Measurements from ENCODE around the gene HMG20A. TPM values are rescaled to one million over a fixed set of nuclear protein-coding genes. Genes with fewer than 3 reads are reported as not detected.
A peak's percentile ranks its signal among the peaks of the same experiment; 100 is the strongest.

HMG20A gene
- total RNA-seq, 1 donor from 2014 or later = 9.7 TPM

DNA sequence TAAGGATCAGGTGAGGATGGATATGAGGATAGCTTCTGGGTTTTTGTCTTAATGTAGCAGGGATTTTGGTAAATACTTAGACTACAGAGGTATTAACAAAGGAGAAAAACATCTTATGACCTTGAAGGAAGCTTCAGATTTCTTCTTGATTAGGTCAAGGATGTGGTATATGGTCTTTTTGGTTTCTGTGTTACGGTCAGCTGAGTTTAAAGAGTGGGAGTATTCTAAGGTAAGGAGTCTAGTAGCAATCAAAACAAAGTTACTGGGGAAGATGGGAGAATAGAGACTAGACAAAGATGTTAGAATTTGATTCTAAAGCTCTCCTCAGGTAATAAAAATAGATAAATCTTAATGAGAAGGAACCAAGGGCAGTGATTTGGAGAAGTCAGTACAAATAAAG lies 6.2 kb downstream of the HMG20A start:
- no peaks in the 10 kb centered on the region for H3K36me3 ChIP-seq (ENCODE audit: control insufficient read depth, insufficient read depth, low read length)
- DNase-seq (ENCODE audit: low read depth) (no peak), FAIRE-seq (no peak)
- no peaks in the 10 kb centered on the region for H3K27me3 ChIP-seq (ENCODE audit: control insufficient read depth, insufficient read depth, low read length)
- no peak overlapping the region for H3K4me3 ChIP-seq (ENCODE audit: low read depth, low read length)
- TF ChIP-seq, protein P1, sequence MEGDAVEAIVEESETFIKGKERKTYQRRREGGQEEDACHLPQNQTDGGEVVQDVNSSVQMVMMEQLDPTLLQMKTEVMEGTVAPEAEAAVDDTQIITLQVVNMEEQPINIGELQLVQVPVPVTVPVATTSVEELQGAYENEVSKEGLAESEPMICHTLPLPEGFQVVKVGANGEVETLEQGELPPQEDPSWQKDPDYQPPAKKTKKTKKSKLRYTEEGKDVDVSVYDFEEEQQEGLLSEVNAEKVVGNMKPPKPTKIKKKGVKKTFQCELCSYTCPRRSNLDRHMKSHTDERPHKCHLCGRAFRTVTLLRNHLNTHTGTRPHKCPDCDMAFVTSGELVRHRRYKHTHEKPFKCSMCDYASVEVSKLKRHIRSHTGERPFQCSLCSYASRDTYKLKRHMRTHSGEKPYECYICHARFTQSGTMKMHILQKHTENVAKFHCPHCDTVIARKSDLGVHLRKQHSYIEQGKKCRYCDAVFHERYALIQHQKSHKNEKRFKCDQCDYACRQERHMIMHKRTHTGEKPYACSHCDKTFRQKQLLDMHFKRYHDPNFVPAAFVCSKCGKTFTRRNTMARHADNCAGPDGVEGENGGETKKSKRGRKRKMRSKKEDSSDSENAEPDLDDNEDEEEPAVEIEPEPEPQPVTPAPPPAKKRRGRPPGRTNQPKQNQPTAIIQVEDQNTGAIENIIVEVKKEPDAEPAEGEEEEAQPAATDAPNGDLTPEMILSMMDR (IDR thresholded peaks at IDR 0.05; ENCODE audit: insufficient read depth, low read length, severe bottlenecking) = no peak

DNA sequence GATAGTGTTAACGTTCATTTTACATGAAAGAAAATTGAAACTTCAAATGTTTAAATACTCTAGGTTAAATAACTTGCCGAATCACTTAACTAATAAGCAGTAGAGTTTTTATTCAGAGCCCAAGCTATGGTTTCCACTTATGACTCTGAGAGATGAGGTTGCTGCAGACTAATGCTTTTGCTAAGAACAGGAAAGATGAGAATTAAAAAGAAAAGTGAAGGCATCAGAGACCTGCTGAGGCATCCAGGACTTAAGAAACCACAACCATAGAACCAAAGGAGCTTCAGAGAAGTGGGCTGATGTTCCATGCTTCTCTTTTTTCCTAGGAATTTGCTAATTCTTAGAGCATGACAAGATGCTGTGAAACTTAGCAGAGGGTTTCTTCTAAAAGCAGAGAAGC lies 9.5 kb downstream of the HMG20A start:
- TF ChIP-seq, protein P1 (IDR thresholded peaks at IDR 0.05; ENCODE audit: insufficient read depth, low read length, severe bottlenecking) = no peak

DNA sequence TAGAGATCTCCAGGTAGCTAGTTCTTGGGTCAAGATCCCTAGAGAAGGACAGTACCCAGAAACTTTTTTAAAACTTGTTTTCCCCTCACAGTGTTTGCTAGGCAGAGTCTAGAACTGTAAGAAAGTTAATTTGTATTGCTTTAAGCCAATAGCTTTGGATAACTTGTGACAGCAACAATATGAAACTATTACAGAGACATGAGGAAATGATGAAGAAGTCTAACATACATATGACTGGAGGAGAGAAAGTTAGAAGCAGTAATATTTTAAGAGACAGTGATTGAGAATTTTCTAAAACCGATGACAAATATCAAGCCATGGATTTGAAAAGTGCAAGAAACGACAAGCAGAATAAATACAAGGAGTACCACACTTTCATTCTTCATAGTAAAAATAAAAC lies 10.0 kb downstream of the HMG20A start:
- no peak overlapping the region for H3K4me3 ChIP-seq (ENCODE audit: low read depth, low read length)
- no peaks in the 10 kb centered on the region for H3K36me3 ChIP-seq (ENCODE audit: control insufficient read depth, insufficient read depth, low read length)
- no peak for FAIRE-seq

More for the DNA sequence above, 9.5 kb downstream of the HMG20A start:
- no peak for DNase-seq (ENCODE audit: low read depth)
- FAIRE-seq = no peak
- Histone ChIP-seq H3K27me3 (ENCODE audit: control insufficient read depth, insufficient read depth, low read length) (no peaks in the 10 kb centered on the region), H3K36me3 (ENCODE audit: control insufficient read depth, insufficient read depth, low read length) (no peaks in the 10 kb centered on the region), H3K4me3 (ENCODE audit: low read depth, low read length) (no peak overlapping the region)

DNA sequence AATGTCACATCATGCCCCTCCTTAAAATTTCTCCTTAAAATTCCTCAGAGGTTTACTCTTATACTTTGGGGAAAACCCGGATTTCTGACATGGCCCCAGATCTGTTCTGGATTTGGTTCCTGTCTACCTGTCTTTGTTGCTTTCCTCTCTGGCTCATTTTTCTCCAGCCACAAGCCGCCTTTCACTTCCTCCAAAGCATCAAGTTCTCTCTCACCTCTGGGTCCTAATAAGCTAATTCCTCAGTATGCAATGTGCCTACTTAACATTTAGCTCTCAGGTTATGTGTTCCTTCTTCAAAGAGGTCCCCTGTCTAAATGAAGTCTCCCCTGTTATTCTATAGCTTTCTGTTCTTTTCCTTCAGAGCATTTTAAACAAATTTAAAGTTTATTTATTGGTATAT lies 16.1 kb downstream of the HMG20A start:
- Histone ChIP-seq H3K36me3 (ENCODE audit: control insufficient read depth, insufficient read depth, low read length) (no peaks in the 10 kb centered on the region), H3K27me3 (ENCODE audit: control insufficient read depth, insufficient read depth, low read length) (no peaks in the 10 kb centered on the region), H3K4me3 (ENCODE audit: low read depth, low read length) (no peak overlapping the region)
- TF ChIP-seq, protein P1 (IDR thresholded peaks at IDR 0.05; ENCODE audit: insufficient read depth, low read length, severe bottlenecking) = no peak
- FAIRE-seq (no peak), DNase-seq (ENCODE audit: low read depth) (no peak)

More for the DNA sequence above, 10.0 kb downstream of the HMG20A start:
- DNase-seq (ENCODE audit: low read depth) = no peak
- TF ChIP-seq, protein P1 (IDR thresholded peaks at IDR 0.05; ENCODE audit: insufficient read depth, low read length, severe bottlenecking) = no peak
- H3K27me3 ChIP-seq (ENCODE audit: control insufficient read depth, insufficient read depth, low read length) = no peaks in the 10 kb centered on the region

DNA sequence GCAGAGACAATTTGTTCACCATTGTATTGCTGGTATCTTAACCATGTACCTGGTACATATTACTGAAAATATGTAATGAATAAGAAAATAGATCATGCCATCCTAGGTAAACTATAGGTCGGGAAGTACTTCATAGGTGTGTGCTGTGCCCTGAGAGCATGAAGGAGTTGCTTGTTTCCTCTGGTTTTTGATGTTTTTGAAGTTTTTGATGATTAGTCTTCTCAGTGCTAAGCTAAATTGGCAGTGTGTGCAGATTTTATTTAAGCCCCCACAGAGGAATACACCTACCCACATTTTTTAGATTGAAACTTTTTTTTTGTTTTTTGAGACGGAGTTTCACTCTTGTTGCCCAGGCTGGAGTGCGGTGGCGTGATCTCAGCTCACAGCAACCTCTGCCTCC lies 16.6 kb downstream of the HMG20A start:
- Histone ChIP-seq H3K4me3 (ENCODE audit: low read depth, low read length) (no peak overlapping the region), H3K36me3 (ENCODE audit: control insufficient read depth, insufficient read depth, low read length) (no peaks in the 10 kb centered on the region), H3K27me3 (ENCODE audit: control insufficient read depth, insufficient read depth, low read length) (no peaks in the 10 kb centered on the region)
- TF ChIP-seq, protein P1 (IDR thresholded peaks at IDR 0.05; ENCODE audit: insufficient read depth, low read length, severe bottlenecking) = no peak
- no peak for DNase-seq (ENCODE audit: low read depth)
- FAIRE-seq = no peak

DNA sequence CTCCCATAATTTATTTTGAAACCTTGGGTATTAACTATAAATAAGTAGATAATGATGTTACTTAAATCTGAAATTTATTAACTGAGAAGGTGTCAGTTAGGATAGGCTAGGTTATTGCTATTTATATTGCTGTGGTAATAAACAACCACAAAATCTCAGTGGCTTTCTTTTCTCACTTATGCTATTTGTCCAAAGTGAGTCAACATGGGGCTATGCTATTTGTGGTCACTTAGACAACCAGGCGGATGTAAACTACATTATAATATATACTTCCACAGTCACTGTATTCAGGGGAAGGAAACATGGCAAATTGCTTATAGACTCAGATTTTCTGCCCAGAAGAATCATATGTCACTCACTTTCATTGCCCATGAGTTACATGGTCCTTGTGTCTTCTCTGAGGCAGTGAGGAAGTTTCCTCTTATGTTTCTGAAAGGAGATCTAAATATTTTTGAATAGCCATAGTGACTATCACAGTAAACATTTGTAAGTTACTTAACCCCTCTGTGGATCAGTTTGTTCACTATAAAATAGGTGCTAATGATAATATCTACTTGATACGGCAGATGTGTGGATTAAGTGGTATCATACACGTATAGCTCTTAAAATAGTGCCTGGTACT lies 19.8 kb downstream of the HMG20A start:
- DNase-seq (ENCODE audit: low read depth) (peak; percentile 58), FAIRE-seq (no peak)
- Histone ChIP-seq H3K36me3 (ENCODE audit: control insufficient read depth, insufficient read depth, low read length) (no peaks in the 10 kb centered on the region), H3K27me3 (ENCODE audit: control insufficient read depth, insufficient read depth, low read length) (no peaks in the 10 kb centered on the region), H3K4me3 (ENCODE audit: low read depth, low read length) (no peak overlapping the region)
- TF ChIP-seq, protein P1 (IDR thresholded peaks at IDR 0.05; ENCODE audit: insufficient read depth, low read length, severe bottlenecking) = no peak
